ENCODE measurements around the gene TRPM1.

Gene TRPM1

DNA sequence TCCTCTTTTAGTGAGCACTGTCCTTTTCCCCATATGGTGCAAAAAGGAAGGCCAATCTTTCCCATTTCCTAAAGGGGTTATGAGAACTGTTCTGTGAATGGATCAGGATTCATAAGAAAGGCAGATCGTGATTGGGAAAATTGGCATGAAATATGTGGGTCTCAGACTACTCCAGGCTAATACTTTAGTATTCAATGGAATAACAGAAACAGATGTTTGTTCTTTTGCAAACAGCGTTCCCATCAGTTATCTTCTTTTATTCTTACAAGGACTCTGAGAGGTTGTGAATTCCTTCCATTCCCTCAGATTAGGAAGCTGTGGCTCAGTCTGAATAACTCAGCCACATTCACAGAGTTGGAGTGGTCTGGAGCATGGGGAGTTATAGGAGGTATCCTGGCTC, 58.8 kb downstream of the TRPM1 start:
- DNase-seq (ENCODE audit: extremely low spot score) = no peak
- no peak for TF ChIP-seq SP1 (IDR thresholded peaks at IDR 0.05)
- no peak for TF ChIP-seq L3MBTL2 (conservative IDR thresholded peaks at IDR 0.05)
- TF ChIP-seq HDGF (IDR thresholded peaks at IDR 0.05; ENCODE audit: borderline replicate concordance) = no peak
- TF ChIP-seq CTBP1 (IDR thresholded peaks at IDR 0.05; ENCODE audit: borderline replicate concordance) = no peak
- no peak for TF ChIP-seq ARNT (IDR thresholded peaks at IDR 0.05)
- TF ChIP-seq LEF1 (IDR thresholded peaks at IDR 0.05; ENCODE audit: borderline replicate concordance) = no peak
- TF ChIP-seq FOXM1 (IDR thresholded peaks at IDR 0.05; ENCODE audit: borderline replicate concordance) = no peak
- TF ChIP-seq NFRKB (IDR thresholded peaks at IDR 0.05) = no peak
- CTCF ChIA-PET = no interaction called here
- POLR2A ChIA-PET = no interaction called here

DNA sequence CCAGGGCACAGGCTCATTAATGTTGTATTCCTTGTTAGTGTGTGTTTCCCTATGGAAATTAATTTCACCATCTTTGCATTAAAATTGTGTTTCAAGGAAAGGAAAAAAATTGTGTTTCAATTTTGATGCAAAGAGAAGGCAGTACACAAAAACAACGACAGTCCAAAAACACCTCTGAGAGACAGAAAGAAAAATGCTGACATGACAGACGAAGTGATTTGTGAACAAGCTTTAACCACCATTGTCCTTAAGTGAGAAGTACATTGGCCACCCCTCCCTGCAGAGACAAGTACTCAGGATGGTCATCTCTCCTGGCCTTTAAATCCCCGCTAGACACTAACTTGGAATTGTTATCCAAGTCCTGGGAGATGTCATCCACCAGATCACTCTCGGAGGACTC, 59.9 kb downstream of the TRPM1 start:
- ChIA-PET POLR2A (no interaction called here), CTCF (no interaction called here)
- no peak for DNase-seq (ENCODE audit: extremely low spot score)
- no peak for TF ChIP-seq LEF1 (IDR thresholded peaks at IDR 0.05; ENCODE audit: borderline replicate concordance)
- TF ChIP-seq FOXA1 (IDR thresholded peaks at IDR 0.05) = no peak
- TF ChIP-seq ZNF384 (IDR thresholded peaks at IDR 0.05) = no peak
- TF ChIP-seq FOXK2 (IDR thresholded peaks at IDR 0.05) = no peak
- TF ChIP-seq SP1 (IDR thresholded peaks at IDR 0.05) = no peak
- TF ChIP-seq SUZ12 (IDR thresholded peaks at IDR 0.05) = no peak
- TF ChIP-seq TARDBP (IDR thresholded peaks at IDR 0.05) = no peak
- TF ChIP-seq HDGF (IDR thresholded peaks at IDR 0.05; ENCODE audit: borderline replicate concordance) = no peak
- no peak for TF ChIP-seq ELF4 (IDR thresholded peaks at IDR 0.05)

DNA sequence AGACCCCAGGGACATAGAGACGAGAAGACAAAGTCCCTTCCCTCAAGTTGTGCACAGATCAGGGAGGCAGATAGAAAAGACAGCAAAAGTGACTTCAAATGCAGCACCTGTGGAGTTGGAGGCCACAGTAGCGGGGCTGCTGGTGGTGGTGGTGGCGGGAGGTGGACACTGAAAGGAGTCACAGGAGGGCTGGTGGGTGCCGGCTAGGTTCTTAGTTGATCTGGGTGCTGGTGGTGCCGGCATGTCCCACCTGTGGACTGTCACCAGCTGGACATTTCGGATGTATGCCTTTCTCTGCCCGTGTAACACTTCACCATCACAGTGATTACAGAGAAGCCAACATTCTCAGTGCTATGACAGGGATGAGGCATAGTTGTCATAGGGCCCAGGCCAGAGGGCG, 60.9 kb downstream of the TRPM1 start:
- ChIA-PET CTCF (no interaction called here), POLR2A (no interaction called here)
- DNase-seq (ENCODE audit: extremely low spot score) = no peak
- no peak for TF ChIP-seq FOXM1 (IDR thresholded peaks at IDR 0.05; ENCODE audit: borderline replicate concordance)
- TF ChIP-seq ELF4 (IDR thresholded peaks at IDR 0.05) = no peak
- no peak for TF ChIP-seq FOXA1 (IDR thresholded peaks at IDR 0.05)
- TF ChIP-seq, protein P1, sequence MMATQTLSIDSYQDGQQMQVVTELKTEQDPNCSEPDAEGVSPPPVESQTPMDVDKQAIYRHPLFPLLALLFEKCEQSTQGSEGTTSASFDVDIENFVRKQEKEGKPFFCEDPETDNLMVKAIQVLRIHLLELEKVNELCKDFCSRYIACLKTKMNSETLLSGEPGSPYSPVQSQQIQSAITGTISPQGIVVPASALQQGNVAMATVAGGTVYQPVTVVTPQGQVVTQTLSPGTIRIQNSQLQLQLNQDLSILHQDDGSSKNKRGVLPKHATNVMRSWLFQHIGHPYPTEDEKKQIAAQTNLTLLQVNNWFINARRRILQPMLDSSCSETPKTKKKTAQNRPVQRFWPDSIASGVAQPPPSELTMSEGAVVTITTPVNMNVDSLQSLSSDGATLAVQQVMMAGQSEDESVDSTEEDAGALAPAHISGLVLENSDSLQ (IDR thresholded peaks at IDR 0.05) = no peak
- no peak for TF ChIP-seq LEF1 (IDR thresholded peaks at IDR 0.05; ENCODE audit: borderline replicate concordance)
- no peak for TF ChIP-seq ARNT (IDR thresholded peaks at IDR 0.05)

DNA sequence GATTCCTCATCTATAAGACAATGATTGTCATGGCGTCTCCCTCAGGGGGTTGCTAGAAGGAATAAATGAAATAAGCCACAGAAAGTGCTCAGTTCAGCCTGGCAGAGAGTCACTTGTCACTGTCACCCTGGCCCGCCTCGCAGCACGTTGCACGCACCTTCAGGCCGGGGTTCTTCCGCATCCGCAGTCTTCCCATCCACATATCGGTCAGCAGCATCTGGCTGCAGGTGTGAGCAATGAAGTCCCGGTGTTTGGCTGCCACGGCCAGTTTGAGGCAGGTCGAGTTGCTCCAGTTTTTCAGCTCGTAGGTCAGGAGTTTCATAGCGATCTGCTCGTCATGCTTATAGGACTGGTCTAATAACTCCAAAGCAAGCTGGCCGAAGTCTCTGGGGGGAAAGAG, 61.6 kb downstream of the TRPM1 start:
- POLR2A ChIA-PET = no interaction called here
- no peak for DNase-seq (ENCODE audit: extremely low spot score)
- no peak for TF ChIP-seq FOXA1 (IDR thresholded peaks at IDR 0.05)
- no peak for TF ChIP-seq SUZ12 (IDR thresholded peaks at IDR 0.05)
- no peak for TF ChIP-seq ARNT (IDR thresholded peaks at IDR 0.05)
- no peak for TF ChIP-seq L3MBTL2 (conservative IDR thresholded peaks at IDR 0.05)
- no peak for TF ChIP-seq BHLHE40 (IDR thresholded peaks at IDR 0.05; ENCODE audit: borderline replicate concordance)
- TF ChIP-seq SP1 (IDR thresholded peaks at IDR 0.05) = no peak
- no peak for TF ChIP-seq NFRKB (IDR thresholded peaks at IDR 0.05)
- CTCF ChIA-PET = no interaction called here

DNA sequence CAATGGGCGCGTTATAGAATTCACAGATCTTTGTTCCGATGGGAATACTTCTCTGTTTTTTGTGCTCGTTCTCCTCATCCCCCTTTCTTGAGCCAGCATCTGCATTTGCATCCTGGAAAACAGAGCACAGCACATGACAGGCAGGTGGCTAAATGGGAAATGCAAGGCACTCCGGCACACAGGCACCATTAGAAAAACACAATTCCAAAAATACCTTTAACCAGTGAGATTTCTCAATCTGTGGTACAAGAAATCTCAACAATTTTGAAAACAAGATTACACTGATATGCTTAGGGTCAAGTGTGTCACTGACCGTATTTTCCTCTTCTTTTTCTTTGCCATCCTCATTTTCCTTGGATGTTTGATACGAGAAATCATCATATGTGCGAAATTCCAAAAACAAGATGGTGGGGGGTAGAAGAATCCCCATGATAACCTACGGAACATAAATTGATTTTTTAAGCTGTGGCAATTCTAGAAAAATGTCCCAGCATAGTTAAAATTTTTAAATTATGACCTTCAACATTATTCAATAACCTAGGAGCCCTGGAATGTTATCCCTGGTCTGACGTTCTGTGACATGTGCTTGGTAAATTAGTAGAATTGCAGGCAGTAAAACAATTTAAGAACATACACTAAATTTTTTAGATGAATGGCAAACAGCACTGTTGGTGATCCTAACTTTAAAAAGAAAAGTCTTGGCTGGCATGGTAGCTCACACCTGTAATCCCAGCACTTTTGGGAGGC, 63.6 kb downstream of the TRPM1 start:
- TF ChIP-seq SP1 (IDR thresholded peaks at IDR 0.05) = no peak
- TF ChIP-seq ARNT (IDR thresholded peaks at IDR 0.05) = no peak
- TF ChIP-seq ZNF384 (IDR thresholded peaks at IDR 0.05) = no peak
- TF ChIP-seq SUZ12 (IDR thresholded peaks at IDR 0.05) = no peak
- TF ChIP-seq, protein P1 (IDR thresholded peaks at IDR 0.05) = no peak
- CTCF ChIA-PET = no interaction called here
- POLR2A ChIA-PET = no interaction called here
- no peak for DNase-seq (ENCODE audit: extremely low spot score)

DNA sequence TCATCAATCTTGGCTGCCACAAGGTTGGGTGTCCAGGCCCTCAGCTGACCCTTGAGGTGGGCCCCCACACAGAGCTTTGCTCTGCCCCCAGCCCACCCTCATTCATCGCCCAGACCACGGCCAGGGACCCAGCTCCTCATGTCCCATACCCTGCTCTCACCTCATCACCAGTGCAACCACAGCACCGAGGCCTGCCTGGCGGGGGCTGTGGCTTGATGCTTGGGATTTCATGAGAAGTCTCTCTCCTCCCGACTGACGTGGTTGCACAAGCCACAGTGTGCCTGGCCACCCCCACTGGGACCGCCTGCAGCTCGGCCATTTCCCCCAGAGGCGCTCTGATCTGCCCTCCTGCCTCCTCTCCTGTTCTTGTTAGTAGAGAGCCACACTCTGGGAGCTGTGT, 64.7 kb downstream of the TRPM1 start:
- no peak for DNase-seq (ENCODE audit: extremely low spot score)
- CTCF ChIA-PET = no interaction called here
- POLR2A ChIA-PET = no interaction called here

DNA sequence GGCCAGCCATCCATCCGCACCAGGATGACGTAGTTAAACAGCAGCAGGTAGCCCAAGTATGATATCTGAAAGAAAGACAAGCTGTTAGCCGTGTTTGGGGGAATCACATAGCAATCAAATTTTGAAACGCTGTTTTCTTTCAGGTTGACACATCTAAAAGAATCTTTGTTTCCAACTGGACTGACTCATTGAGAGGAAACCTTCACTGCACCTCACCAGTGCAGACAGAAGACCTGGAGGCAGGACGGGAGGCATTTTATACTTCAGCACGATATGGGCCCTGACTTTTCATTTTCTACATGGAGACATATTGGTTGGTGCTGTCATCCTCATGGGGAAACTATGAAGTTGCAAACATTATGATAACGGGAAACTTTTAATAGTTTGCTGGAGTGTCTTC, 65.9 kb downstream of the TRPM1 start:
- no peak for DNase-seq (ENCODE audit: extremely low spot score)
- CTCF ChIA-PET = no interaction called here
- TF ChIP-seq FOXA1 (IDR thresholded peaks at IDR 0.05) (no peak), LEF1 (IDR thresholded peaks at IDR 0.05; ENCODE audit: borderline replicate concordance) (no peak), BHLHE40 (IDR thresholded peaks at IDR 0.05; ENCODE audit: borderline replicate concordance) (no peak), ZNF384 (IDR thresholded peaks at IDR 0.05) (no peak), ARNT (IDR thresholded peaks at IDR 0.05) (no peak), HDGF (IDR thresholded peaks at IDR 0.05; ENCODE audit: borderline replicate concordance) (no peak), TARDBP (IDR thresholded peaks at IDR 0.05) (no peak), NFRKB (IDR thresholded peaks at IDR 0.05) (no peak), SUZ12 (IDR thresholded peaks at IDR 0.05) (no peak)
- TF ChIP-seq, protein P1 (IDR thresholded peaks at IDR 0.05) = no peak
- POLR2A ChIA-PET = no interaction called here

More for the DNA sequence above, 64.7 kb downstream of the TRPM1 start:
- TF ChIP-seq FOXK2 (IDR thresholded peaks at IDR 0.05) = no peak
- no peak for TF ChIP-seq CTBP1 (IDR thresholded peaks at IDR 0.05; ENCODE audit: borderline replicate concordance)
- no peak for TF ChIP-seq BHLHE40 (IDR thresholded peaks at IDR 0.05; ENCODE audit: borderline replicate concordance)
- TF ChIP-seq LEF1 (IDR thresholded peaks at IDR 0.05; ENCODE audit: borderline replicate concordance) = no peak

Data from HEK293T (cell line).